SU-DHL-6 (cell line): ENCODE data around the gene ARF4.

Experiments used
- CTCF ChIP-seq: fragments of 200-600 bp; sonication (generic); IDR thresholded peaks from one replicate; pipeline ENCODE4 v1.5.1; 2017; ENCODE audit warnings: antibody characterized with exemption, mild to moderate bottlenecking, low read length, moderate library complexity; ENCODE audit not compliant: insufficient read depth, poor library complexity, severe bottlenecking
- EZH2phosphoT487 ChIP-seq: fragments of 200-600 bp; sonication (generic), shearing (Covaris generic); conservative IDR thresholded peaks from 2 replicates; pipeline ENCODE4 v1.6.1; 2018; ENCODE audit warnings: mild to moderate bottlenecking, antibody characterized with exemption, low read length, moderate library complexity, mixed read lengths

- TF ChIP-seq CTCF (no peak), EZH2phosphoT487 (no peak)
These were observed 49.6 kb upstream of the ARF4 start for GRCh38 chr3:57646723-57647122.
